Adrenal gland (tissue), 12 donors: Measurements from ENCODE around the gene TSPO. TPM values are rescaled to one million over a fixed set of nuclear protein-coding genes. Genes with fewer than 3 reads are reported as not detected.

Experiments
- DNase-seq, 7 donors: peaks; one replicate each; pipeline ENCODE4 v3.0.0-alpha.2; 2019 to 2020
- H3K27ac ChIP-seq, 5 donors: fragments of 200-600 bp; sonication (generic) in 4 of 5; 1 replicate in 3 of 5; 2 replicates in 2 of 5; pipeline versions ENCODE4 v1.5.1 to v1.8.0; 2016 to 2020; ENCODE audit warnings: mild to moderate bottlenecking in 1 of 5
- H3K27me3 ChIP-seq: fragments of 200-600 bp; 2 replicates; pipeline ENCODE4 v1.8.0; 2021
- H3K36me3 ChIP-seq, 2 donors: fragments of 200-600 bp; replicated peaks in 1 of 2; 1 replicate in 1 of 2; 2 replicates in 1 of 2; pipeline versions ENCODE4 v1.5.1 to v1.8.0; 2018 to 2022
- H3K4me1 ChIP-seq, 2 donors: fragments of 200-600 bp; replicated peaks in 1 of 2; 1 replicate in 1 of 2; 2 replicates in 1 of 2; pipeline versions ENCODE4 v1.5.1 to v1.8.0; 2018 to 2021
- H3K4me3 ChIP-seq, 4 donors: fragments of 200-600 bp; sonication (generic) in 3 of 4; one replicate each; pipeline ENCODE4 v1.5.1; 2016 to 2018
- H3K9me3 ChIP-seq, 3 donors: fragments of 200-600 bp; sonication (generic) in 1 of 3; replicated peaks in 1 of 3; 1 replicate in 2 of 3; 2 replicates in 1 of 3; pipeline versions ENCODE4 v1.5.1 to v1.8.0; 2016 to 2021
- POLR2A ChIP-seq, 2 donors: fragments of 450-650 bp; IDR thresholded peaks; one replicate each; pipeline ENCODE4 v1.6.1; 2017; ENCODE audit warnings: antibody characterized with exemption in 2 of 2, mild to moderate bottlenecking in 2 of 2, moderate library complexity in 1 of 2
- WGBS, 4 donors: extraction: QIAGEN DNeasy Blood & Tissue Kit in 2 of 4; methylation state at CpG; one replicate each; pipeline versions ENCODE4 v1.1.5 to v1.1.7; 2013 to 2017; 5-methylcytosine and 5-hydroxymethylcytosine counted together
- intact Hi-C, 2 donors: fragments of 100-400 bp; cut with DNase I; formaldehyde crosslinking; loops; one replicate each; pipeline versions ENCODE4 v1.14.1 to v1.15.0; 2022 to 2023
- polyA plus RNA-seq, 3 donors: library from polyadenylated mRNA; stranded (reverse); fragments of 200-250 nt in 2 of 3; fragments of 350-450 nt in 1 of 3; fragmentation: Illumina TruSeq in 1 of 3; extraction: RNeasy Lipid Tissue Mini Kit (QIAGEN cat#74804) in 1 of 3; gene quantifications; one replicate each; pipeline ENCODE4 v1.2.3, GENCODE V29; 2013 to 2014
- total RNA-seq, 9 donors: library from RNA; depleted of rRNA in 4 of 9; stranded (reverse); fragments of >200 nt in 4 of 9; fragments of 120-200 nt in 1 of 9; fragmentation: NEBNext Ultra II Directional in 1 of 9; extraction: Animal tissue kit (Norgen Biotek cat#: 25700) in 1 of 9; gene quantifications; one replicate each; pipeline versions ENCODE4 v1.1.0 to v1.2.4, GENCODE V29; 2013 to 2023
- TF ChIP-seq, protein P1 (sequence below), 6 experiments: fragments of 450-650 bp in 4 of 6; fragments of 200-600 bp in 2 of 6; sonication (generic) in 1 of 6; IDR thresholded peaks; 1 replicate in 5 of 6; 2 replicates in 1 of 6; pipeline versions ENCODE4 v1.5.1 to v1.8.0; 2016 to 2021; ENCODE audit warnings: antibody characterized with exemption in 6 of 6, mild to moderate bottlenecking in 2 of 6, moderate library complexity in 1 of 6
- donor health status: healthy with polysubstance abuse.
- donor health status: Bipolar disorder and iron deficiency.
- donor health status: DM: yes; HTN: yes; CAD: no.
- donor health status: DM: no; HTN: no; CAD: no.
- donor health status: DM: no; HTN: no; CAD: no.
- donor health status: DM: yes; HTN: yes; CAD: no.

The TSPO gene
- total and polyA plus RNA-seq, 12 donors: 7.8 to 881 (median 229) TPM

DNA sequence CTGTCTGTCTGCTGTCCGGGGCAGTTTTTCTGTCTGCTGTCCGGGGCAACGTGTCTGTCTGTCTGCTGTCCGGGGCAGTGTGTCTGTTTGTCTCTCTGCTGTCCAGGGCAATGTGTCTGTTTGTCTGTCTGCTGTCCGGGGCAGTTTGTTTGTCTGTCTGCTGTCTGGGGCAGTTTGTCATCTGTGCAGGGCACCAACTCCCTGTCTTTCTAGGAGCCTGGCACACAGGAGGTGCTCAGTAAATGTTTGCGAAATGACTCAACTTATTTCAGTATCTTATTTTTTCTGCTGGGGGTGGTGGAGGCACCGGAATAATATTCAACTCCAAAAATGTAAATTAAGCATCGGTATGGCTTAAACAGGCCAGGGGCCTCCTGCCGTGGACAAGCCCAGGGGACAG, 47.6 kb downstream of the TSPO start:
- 52 to 69% (median 61%) methylated on average over 7 to 9 of the region's 9 CpGs for WGBS, 4 donors
- Histone ChIP-seq H3K27ac (peak overlapping the region in 2 of 5 donors; percentile 36 to 51), H3K9me3 (no peaks in the 10 kb centered on the region), H3K4me3 (no peak overlapping the region), H3K27me3 (no peaks in the 10 kb centered on the region), H3K4me1 (peaks cover 6 to 16% of the 10 kb centered on the region in 2 donors), H3K36me3 (no peaks in the 10 kb centered on the region)
- TF ChIP-seq POLR2A (IDR thresholded peaks at IDR 0.05): no peak
- TF ChIP-seq, protein P1, sequence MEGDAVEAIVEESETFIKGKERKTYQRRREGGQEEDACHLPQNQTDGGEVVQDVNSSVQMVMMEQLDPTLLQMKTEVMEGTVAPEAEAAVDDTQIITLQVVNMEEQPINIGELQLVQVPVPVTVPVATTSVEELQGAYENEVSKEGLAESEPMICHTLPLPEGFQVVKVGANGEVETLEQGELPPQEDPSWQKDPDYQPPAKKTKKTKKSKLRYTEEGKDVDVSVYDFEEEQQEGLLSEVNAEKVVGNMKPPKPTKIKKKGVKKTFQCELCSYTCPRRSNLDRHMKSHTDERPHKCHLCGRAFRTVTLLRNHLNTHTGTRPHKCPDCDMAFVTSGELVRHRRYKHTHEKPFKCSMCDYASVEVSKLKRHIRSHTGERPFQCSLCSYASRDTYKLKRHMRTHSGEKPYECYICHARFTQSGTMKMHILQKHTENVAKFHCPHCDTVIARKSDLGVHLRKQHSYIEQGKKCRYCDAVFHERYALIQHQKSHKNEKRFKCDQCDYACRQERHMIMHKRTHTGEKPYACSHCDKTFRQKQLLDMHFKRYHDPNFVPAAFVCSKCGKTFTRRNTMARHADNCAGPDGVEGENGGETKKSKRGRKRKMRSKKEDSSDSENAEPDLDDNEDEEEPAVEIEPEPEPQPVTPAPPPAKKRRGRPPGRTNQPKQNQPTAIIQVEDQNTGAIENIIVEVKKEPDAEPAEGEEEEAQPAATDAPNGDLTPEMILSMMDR (IDR thresholded peaks at IDR 0.05): no peak
- intact Hi-C loops: no loop called here
- DNase-seq: no peak

DNA sequence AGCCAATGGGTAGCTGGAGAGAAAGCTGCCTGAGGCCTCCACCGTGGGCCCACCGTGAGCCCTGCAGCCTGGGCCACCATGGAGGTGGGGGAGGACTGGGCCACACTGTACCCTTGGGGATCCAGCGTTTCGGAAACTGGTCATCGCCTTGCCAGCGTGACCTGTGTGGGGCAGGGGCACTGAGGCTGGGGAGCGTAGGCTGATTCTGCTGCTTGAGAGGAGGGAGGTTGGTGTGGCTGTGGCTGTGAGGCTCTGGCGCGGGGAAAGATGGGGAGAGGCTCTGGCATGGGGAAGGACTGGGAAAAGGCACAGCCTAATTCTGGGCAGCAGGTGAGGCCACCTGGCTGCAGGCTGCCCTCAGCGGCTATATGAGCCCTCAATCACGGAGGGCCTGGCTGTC, 48.2 kb downstream of the TSPO start:
- DNase-seq: no peak
- H3K27ac ChIP-seq: peak overlapping the region in 2 of 5 donors; percentile 36 to 51
- WGBS, 4 donors: 79 to 86% (median 83%) methylated on average over 8 to 11 of the region's 11 CpGs
- no peak for TF ChIP-seq POLR2A (IDR thresholded peaks at IDR 0.05)
- TF ChIP-seq, protein P1 (IDR thresholded peaks at IDR 0.05): no peak
- H3K36me3 ChIP-seq: no peaks in the 10 kb centered on the region
- H3K27me3 ChIP-seq: no peaks in the 10 kb centered on the region
- no peaks in the 10 kb centered on the region for H3K9me3 ChIP-seq
- H3K4me1 ChIP-seq: peaks cover 6 to 16% of the 10 kb centered on the region in 2 donors
- intact Hi-C loops: no loop called here
- H3K4me3 ChIP-seq: no peak overlapping the region

DNA sequence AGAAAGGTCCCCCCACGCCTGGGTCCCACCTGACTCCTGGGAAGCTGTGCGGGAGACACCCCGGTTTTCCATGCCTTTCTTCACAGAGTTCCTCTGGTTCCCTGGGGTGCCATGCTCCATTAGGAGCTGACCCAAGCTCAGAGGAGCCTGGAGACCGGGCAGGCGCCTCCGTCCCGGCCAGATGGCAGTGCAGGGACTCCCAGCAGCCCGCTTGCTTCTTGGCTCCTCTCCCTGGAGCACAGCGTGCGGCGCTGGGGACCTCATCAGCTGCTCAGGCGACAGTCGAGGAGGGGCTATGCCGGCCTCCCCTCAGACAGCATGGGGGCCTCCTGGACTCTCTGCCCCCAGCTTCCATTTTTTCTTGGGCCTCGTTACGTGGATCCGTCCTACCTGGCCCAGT, 48.7 kb downstream of the TSPO start:
- no peak for DNase-seq
- H3K27me3 ChIP-seq: no peaks in the 10 kb centered on the region
- H3K27ac ChIP-seq: no peak overlapping the region
- no peak for TF ChIP-seq POLR2A (IDR thresholded peaks at IDR 0.05)
- TF ChIP-seq, protein P1 (IDR thresholded peaks at IDR 0.05): no peak
- H3K9me3 ChIP-seq: no peaks in the 10 kb centered on the region
- H3K4me3 ChIP-seq: no peak overlapping the region
- no peaks in the 10 kb centered on the region for H3K36me3 ChIP-seq
- peaks cover 6 to 16% of the 10 kb centered on the region in 2 donors for H3K4me1 ChIP-seq
- intact Hi-C loops: no loop called here
- WGBS, 4 donors: 86 to 91% (median 88%) methylated on average over 13 to 17 of the region's 17 CpGs

DNA sequence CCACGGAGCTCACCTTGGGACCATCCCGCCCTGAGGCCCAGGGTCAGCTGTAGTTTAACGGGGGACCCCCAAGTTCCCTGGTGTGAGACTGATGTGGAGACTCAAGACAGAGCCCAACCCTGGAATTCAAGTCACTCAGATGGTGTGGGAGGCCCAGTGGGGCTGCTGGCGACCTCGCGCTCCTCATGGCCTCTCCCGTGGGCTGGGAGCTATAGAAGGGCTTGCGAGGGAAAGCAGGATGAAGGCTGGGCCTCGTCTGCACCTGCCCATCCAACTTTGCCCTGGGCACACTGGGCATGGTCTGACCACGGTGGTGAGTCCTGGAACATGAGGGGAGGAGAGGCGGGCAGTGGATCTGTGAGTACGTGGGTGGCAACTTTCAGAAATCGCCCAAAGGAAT, 49.2 kb downstream of the TSPO start:
- no peak overlapping the region for H3K4me3 ChIP-seq
- H3K27me3 ChIP-seq: no peaks in the 10 kb centered on the region
- 87 to 92% (median 89%) methylated on average over 8 to 13 of the region's 13 CpGs for WGBS, 4 donors
- H3K36me3 ChIP-seq: no peaks in the 10 kb centered on the region
- no peak overlapping the region for H3K27ac ChIP-seq
- H3K9me3 ChIP-seq: no peaks in the 10 kb centered on the region
- peaks cover 6 to 16% of the 10 kb centered on the region in 2 donors for H3K4me1 ChIP-seq
- intact Hi-C loops: no loop called here
- DNase-seq: no peak
- TF ChIP-seq, protein P1 (IDR thresholded peaks at IDR 0.05): no peak
- no peak for TF ChIP-seq POLR2A (IDR thresholded peaks at IDR 0.05)
